T1000 (cell line): ENCODE measurements around the gene PCDHB14.
"Not testable (repeated sequence)": the region's sequence is repeated elsewhere in the genome, so short reads cannot be mapped to it uniquely, and the experiment has no call there.

Experiments used
- DNase-seq: peaks from one replicate; lab custom pipeline; 2025; ENCODE audit warnings: mixed read lengths; lab: John Stamatoyannopoulos, UW

Gene PCDHB14

DNA sequence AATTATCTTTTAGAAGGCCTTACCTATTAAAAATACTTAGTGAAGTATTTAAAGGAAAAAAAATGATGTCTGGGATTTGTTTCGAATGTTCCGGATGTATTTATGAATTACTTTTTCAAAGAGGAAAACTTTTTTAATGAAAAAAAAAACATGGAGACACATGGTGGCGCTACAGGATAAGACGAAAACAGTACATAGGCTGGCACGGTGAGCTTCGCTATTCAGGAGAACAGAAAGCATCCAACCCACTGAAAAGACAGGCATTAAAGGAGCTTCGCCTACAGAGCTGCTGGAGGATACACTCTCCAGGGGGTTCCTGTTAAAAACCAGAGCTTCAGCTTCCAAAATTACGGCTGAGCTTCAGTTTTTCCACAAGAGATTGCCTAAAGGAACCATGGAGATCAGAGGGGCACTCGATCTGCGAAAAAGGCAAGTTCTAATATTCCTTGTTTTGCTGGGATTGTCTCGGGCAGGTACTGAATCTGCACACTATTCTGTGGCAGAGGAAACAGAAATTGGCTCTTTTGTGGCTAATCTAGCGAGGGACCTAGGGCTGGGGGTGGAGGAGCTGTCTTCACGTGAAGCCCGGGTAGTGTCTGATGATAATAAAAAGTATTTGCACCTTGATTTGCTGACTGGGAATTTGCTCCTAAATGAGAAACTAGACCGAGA, at the start of gene PCDHB14:
TSS of gene PCDHB14 (plus strand) at position 232 of the 672 bp plus-strand sequence. CDS start at position 395, 163 bp downstream.
- DNase-seq = no peak

DNA sequence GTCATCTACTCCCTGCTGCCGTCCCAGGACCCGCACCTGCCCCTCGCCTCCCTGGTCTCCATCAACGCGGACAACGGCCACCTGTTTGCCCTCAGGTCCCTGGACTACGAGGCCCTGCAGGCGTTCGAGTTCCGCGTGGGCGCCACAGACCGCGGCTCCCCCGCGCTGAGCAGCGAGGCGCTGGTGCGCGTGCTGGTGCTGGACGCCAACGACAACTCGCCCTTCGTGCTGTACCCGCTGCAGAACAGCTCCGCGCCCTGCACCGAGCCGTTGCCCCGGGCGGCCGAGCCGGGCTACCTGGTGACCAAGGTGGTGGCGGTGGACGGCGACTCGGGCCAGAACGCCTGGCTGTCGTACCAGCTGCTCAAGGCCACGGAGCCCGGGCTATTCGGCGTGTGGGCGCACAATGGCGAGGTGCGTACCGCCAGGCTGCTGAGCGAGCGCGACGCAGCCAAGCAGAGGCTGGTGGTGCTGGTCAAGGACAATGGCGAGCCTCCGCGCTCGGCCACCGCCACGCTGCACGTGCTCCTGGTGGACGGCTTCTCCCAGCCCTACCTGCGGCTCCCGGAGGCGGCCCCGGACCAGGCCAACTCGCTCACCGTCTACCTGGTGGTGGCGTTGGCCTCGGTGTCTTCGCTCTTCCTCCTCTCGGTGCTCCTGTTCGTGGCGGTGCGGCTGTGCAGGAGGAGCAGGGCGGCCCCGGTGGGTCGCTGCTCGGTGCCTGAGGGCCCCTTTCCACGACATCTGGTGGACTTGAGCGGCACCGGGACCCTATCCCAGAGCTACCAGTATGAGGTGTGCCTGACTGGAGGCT, 48.6 kb upstream of the PCDHB14 start:
- DNase-seq = not testable (repeated sequence)

DNA sequence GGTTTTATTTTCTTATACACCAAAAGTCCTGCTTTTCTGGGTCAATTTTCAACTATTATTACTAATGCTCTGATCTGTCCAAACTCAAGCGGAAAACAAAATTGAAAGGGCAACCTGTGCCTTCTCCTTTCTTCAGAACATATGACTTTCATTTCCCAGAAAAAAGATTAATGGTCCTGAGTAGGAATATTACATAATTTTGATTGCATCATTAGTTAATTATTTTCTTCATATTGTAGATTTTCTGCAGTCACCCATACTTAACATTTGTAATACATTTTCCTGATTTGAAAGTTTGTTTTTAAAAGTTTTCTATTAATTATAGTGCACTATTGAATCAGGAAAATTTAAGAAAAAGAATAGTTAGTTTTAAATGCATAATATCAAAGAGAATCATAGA, 47.2 kb upstream of the PCDHB14 start:
- no peak for DNase-seq

DNA sequence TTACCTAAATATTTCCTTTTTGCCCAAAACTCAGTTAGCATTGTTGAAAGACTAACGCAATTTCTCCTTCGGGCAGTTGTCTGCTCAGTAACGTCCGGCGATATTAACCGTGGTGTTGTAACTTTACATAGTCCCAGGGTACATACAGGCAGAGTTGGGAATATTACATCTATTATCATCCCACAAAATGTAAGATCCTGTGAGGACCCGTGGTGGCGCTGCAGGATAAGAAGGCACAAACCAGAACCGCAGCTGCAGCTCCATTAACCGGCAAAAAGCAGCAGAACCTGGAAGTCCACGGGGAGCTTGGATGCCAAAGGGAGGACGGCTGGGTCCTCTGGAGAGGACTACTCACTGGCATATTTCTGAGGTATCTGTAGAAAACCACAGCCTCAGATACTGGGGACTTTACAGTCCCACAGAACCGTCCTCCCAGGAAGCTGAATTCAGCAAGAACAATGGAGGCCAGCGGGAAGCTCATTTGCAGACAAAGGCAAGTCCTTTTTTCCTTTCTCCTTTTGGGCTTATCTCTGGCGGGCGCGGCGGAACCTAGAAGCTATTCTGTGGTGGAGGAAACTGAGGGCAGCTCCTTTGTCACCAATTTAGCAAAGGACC, 45.5 kb upstream of the PCDHB14 start, which contains the start of gene PCDHB8:
TSS of gene PCDHB8 (plus strand) at position 214 of the 615 bp plus-strand sequence. CDS start at position 459, 245 bp downstream.
- DNase-seq = not testable (repeated sequence)

DNA sequence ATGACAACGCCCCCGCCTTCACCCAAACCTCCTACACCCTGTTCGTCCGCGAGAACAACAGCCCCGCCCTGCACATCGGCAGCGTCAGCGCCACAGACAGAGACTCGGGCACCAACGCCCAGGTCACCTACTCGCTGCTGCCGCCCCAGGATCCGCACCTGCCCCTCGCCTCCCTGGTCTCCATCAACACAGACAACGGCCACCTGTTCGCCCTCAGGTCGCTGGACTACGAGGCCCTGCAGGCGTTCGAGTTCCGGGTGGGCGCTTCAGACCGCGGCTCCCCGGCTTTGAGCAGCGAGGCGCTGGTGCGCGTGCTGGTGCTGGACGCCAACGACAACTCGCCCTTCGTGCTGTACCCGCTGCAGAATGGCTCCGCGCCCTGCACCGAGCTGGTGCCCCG, 43.8 kb upstream of the PCDHB14 start:
- DNase-seq = not testable (repeated sequence)

DNA sequence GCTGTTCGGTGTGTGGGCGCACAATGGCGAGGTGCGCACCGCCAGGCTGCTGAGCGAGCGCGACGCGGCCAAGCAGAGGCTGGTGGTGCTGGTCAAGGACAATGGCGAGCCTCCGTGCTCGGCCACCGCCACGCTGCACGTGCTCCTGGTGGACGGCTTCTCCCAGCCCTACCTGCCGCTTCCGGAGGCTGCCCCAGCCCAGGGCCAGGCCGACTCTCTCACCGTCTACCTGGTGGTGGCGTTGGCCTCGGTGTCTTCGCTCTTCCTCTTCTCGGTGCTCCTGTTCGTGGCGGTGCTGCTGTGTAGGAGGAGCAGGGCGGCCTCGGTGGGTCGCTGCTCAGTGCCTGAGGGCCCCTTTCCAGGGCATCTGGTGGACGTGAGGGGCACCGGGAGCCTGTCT, 43.3 kb upstream of the PCDHB14 start:
- DNase-seq = not testable (repeated sequence)

DNA sequence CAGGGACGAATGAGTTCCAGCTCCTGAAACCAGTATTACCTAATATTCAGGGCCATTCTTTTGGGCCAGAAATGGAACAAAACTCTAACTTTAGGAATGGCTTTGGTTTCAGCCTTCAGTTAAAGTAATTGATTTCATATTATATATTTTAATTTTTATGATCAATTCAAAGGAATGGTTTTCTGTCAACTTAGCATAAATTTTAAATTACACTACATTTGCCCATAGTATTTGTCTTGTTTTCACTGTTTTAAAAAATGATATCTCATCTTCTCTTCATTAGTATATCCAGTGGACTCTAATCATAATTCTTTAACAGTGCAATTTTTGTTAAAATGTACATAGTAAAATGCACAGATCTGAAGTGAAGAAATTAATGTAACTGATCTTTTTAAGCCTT, 42.8 kb upstream of the PCDHB14 start:
- no peak for DNase-seq

DNA sequence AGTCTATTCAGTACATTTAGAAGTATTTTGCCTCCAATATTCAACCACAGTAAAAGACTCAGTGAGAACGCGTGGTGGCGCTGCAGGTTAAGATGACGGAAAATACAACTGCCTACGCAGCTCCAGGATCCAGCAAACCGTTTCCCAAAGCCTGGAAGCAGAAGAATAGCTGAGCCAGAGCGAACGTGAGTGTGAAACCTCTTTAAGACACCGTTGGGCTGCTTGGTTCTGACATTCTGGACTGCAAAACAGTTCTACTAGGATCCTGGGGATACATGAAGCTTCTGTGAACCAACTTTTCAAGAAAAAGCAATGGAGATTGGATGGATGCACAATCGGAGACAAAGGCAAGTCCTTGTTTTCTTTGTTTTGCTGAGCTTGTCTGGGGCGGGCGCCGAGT, 40.9 kb upstream of the PCDHB14 start, which contains the start of gene PCDHB16:
TSS of gene PCDHB16 (plus strand) at position 140 of the 400 bp plus-strand sequence. CDS start at position 313, 173 bp downstream.
- DNase-seq = peak; percentile 70

DNA sequence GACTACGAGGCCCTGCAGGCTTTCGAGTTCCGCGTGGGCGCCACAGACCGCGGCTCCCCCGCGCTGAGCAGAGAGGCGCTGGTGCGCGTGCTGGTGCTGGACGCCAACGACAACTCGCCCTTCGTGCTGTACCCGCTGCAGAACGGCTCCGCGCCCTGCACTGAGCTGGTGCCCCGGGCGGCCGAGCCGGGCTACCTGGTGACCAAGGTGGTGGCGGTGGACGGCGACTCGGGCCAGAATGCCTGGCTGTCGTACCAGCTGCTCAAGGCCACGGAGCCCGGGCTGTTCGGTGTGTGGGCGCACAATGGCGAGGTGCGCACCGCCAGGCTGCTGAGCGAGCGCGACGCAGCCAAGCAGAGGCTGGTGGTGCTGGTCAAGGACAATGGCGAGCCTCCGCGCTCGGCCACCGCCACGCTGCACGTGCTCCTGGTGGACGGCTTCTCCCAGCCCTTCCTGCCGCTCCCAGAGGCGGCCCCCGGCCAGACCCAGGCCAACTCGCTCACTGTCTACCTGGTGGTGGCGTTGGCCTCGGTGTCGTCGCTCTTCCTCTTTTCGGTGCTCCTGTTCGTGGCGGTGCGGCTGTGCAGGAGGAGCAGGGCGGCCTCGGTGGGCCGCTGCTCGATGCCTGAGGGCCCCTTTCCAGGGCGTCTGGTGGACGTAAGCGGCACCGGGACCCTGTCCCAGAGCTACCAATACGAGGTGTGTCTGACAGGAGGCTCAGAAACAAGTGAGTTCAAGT, 38.9 kb upstream of the PCDHB14 start:
- not testable (repeated sequence) for DNase-seq

DNA sequence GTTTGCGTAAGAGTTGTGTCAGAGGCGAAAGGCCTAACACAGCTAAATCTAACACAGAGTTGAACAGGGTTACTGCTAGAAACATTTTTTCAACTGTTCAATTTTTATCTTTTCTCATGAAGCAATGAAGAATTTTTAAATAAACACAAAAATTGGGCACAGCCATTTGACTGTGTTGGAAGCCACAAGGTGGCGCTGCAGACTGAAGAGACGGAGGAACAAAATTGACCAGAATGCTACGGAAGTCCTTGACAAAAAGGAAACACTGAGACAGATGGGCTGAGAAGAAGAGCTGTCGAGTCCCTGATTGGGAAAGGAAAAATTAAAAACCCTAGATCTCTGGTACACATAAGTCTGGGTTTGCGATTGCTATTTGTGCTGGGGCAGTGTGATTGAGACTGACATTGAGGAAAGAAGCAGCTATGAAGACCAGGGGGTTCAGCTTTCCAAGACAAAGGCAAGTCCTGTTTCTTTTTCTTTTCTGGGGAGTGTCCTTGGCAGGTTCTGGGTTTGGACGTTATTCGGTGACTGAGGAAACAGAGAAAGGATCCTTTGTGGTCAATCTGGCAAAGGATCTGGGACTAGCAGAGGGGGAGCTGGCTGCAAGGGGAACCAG, 36.1 kb upstream of the PCDHB14 start, which contains the start of gene PCDHB9:
TSS of gene PCDHB9 (plus strand) at position 265 of the 616 bp plus-strand sequence. CDS start at position 423, 158 bp downstream.
- DNase-seq = no peak

DNA sequence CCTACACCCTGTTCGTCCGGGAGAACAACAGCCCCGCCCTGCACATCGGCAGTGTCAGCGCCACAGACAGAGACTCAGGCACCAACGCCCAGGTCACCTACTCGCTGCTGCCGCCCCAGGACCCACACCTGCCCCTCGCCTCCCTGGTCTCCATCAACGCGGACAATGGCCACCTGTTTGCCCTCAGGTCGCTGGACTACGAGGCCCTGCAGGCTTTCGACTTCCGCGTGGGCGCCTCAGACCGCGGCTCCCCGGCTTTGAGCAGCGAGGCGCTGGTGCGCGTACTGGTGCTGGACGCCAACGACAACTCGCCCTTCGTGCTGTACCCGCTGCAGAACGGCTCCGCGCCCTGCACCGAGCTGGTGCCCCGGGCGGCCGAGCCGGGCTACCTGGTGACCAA, 34.5 kb upstream of the PCDHB14 start:
- not testable (repeated sequence) for DNase-seq

DNA sequence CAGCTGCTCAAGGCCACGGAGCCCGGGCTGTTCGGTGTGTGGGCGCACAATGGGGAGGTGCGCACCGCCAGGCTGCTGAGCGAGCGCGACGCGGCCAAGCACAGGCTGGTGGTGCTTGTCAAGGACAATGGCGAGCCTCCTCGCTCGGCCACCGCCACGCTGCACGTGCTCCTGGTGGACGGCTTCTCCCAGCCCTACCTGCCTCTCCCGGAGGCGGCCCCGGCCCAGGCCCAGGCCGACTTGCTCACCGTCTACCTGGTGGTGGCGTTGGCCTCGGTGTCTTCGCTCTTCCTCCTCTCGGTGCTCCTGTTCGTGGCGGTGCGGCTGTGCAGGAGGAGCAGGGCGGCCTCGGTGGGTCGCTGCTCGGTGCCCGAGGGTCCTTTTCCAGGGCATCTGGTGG, 34.0 kb upstream of the PCDHB14 start:
- not testable (repeated sequence) for DNase-seq

DNA sequence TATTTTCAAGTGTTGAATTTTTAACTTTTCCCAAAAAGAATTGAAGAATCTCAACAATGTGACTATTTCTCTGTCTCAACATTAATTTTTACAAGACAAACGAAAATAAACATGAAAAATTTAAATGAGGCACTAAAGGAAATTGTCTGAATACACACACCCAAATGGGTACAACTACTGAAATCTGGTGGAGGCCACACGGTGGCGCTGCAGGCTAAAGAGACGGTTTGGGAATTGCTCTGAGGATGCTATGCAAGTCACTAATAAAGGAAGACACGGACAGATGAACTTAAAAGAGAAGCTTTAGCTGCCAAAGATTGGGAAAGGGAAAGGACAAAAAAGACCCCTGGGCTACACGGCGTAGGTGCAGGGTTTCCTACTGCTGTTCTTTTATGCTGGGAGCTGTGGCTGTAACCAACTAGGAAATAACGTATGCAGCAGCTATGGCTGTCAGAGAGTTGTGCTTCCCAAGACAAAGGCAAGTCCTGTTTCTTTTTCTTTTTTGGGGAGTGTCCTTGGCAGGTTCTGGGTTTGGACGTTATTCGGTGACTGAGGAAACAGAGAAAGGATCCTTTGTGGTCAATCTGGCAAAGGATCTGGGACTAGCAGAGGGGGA, 30.9 kb upstream of the PCDHB14 start, which contains the start of gene PCDHB10:
TSS of gene PCDHB10 (plus strand) at position 244 of the 616 bp plus-strand sequence. CDS start at position 444, 200 bp downstream.
- no peak for DNase-seq

DNA sequence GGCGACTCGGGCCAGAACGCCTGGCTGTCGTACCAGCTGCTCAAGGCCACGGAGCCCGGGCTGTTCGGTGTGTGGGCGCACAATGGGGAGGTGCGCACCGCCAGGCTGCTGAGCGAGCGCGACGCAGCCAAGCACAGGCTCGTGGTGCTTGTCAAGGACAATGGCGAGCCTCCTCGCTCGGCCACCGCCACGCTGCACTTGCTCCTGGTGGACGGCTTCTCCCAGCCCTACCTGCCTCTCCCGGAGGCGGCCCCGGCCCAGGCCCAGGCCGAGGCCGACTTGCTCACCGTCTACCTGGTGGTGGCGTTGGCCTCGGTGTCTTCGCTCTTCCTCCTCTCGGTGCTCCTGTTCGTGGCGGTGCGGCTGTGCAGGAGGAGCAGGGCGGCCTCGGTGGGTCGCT, 28.8 kb upstream of the PCDHB14 start:
- DNase-seq = not testable (repeated sequence)

DNA sequence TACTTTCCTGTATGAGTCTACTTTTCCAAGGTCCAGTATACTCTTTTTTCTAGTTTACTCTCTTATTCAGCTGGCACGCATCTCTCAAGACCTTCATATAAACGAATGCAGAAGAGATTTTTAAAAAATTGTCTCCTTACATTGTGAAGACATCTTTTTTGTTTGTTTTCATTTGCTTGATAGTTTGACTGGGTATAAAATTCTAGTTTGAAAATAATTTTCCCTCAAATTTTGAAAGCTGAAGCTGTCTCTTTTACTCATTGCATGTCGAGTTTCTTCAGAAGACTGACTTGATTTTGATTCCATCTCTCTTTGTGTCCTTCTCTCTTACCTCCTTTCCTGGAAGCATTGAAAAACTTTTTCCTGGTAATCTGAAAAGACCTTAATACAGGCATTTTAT, 26.8 kb upstream of the PCDHB14 start:
- DNase-seq = no peak

DNA sequence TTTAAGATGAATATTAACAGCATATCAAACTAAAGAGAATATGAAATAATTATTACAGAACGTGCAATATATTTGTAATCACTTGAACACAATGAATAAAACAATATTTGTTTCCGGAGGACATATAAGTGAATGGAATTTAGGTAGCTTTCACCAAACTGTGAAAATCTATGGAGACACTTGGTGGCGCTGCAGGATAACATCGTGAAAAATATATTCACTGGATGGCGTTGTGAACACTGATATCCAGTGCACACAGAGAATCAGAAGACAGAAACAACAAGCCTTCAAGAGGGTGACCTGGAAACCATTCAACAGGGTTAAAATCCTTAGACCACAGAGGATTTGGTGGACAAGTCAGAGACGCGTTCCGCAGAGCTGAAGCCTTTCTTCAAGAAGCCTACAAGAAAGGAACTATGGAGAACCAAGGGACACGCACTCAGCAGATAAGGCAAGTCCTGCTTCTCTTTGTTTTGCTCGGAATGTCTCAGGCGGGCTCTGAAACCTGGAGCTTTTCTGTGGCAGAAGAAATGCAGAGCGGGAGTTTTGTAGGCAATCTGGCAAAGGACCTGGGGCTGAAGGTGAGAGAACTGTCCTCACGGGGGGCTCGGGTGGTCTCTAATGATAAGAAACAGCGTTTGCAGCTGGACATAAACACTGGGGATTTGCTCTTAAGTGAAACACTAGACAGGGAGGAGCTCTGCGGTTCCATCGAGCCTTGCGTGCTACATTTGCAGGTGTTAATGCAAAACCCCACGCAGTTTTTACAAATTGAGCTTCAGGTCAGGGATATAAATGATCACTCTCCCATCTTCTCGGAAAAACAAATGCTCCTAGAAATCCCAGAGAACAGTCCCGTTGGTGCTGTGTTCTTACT, 23.5 kb upstream of the PCDHB14 start, which contains the start of gene PCDHB11:
TSS of gene PCDHB11 (plus strand) at position 269 of the 877 bp plus-strand sequence. CDS start at position 417, 148 bp downstream.
- DNase-seq = no peak

DNA sequence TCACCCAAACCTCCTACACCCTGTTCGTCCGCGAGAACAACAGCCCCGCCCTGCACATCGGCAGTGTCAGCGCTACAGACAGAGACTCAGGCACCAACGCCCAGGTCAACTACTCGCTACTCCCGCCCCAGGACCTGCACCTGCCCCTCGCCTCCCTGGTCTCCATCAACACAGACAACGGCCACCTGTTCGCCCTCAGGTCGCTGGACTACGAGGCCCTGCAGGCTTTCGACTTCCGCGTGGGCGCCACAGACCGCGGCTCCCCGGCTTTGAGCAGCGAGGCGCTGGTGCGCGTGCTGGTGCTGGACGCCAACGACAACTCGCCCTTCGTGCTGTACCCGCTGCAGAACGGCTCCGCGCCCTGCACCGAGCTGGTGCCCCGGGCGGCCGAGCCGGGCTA, 22.0 kb upstream of the PCDHB14 start:
- DNase-seq = not testable (repeated sequence)

DNA sequence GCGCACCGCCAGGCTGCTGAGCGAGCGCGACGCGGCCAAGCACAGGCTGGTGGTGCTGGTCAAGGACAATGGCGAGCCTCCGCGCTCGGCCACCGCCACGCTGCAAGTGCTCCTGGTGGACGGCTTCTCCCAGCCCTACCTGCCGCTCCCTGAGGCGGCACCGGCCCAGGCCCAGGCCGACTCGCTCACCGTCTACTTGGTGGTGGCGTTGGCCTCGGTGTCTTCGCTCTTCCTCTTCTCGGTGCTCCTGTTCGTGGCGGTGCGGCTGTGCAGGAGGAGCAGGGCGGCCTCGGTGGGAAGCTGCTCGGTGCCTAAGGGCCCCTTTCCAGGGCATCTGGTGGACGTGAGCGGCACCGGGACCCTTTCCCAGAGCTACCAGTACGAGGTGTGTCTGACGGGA, 21.5 kb upstream of the PCDHB14 start:
- DNase-seq = not testable (repeated sequence)

DNA sequence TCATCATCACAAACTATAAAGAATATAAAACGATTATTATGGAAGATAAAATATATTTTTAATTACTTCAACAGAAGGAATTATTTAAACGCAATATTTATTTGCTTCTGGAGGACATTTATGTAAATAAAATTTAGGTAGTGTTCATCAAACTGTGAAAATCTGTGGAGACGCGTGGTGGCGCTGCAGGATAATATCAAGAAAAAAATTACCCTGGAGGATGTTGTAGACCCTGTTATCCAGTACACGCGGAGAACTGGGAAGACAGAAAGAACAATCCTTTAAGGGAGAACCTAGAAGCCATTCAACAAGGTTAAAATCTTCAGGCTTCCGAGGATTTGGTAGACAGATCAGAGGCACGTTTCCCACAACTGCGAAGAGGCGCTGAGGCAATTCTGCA, 14.7 kb upstream of the PCDHB14 start, which contains the start of gene PCDHB12:
TSS of gene PCDHB12 (plus strand) at position 242 of the 400 bp plus-strand sequence. CDS start 189 bp downstream, outside the sequence.
- no peak for DNase-seq
